ENCODE data around the gene STAP1. TPM values are rescaled to one million over a fixed set of nuclear protein-coding genes. Genes with fewer than 3 reads are reported as not detected.
"Not testable (repeated sequence)": the region's sequence is repeated elsewhere in the genome, so short reads cannot be mapped to it uniquely, and the experiment has no call there.

STAP1 gene
- total and polyA plus RNA-seq, 7 experiments from 2014 or later, result 3.3 to 39.1 (median 9.9) TPM

GRCh38 chr4:67634741-67635140 is 76.2 kb downstream of the STAP1 start:
- Histone ChIP-seq H3K4me3 (ENCODE audit: low read length) (no peak overlapping the region), H3K9me3 (ENCODE audit: control insufficient read depth in 2 of 3, low read length in 3 of 3) (no peaks in the 10 kb centered on the region), H3K36me3 (ENCODE audit: control insufficient read depth in 2 of 3, insufficient read depth in 3 of 3, low read length in 3 of 3) (peaks cover 0 to 24% (median 24%) of the 10 kb centered on the region in 3 experiments), H3K27me3 (ENCODE audit: control insufficient read depth in 2 of 2, insufficient read depth in 2 of 2, low read length in 2 of 2) (no peaks in the 10 kb centered on the region), H3K27ac (ENCODE audit: low read depth, low read length) (no peak overlapping the region), H3K4me1 (ENCODE audit: control insufficient read depth in 2 of 2, insufficient read depth in 2 of 2, low read length in 2 of 2) (no peaks in the 10 kb centered on the region)
- Mint-ChIP-seq H3K27me3 (no peaks in the 10 kb centered on the region), H3K4me1 (peaks cover 0 to 21% (median 0%) of the 10 kb centered on the region in 7 donors), H3K36me3 (peaks cover 19 to 47% (median 38%) of the 10 kb centered on the region in 5 donors), H3K27ac (peak overlapping the region in 1 of 9 donors; percentile 21), H3K4me3 (peak overlapping the region in 1 of 10 donors; percentile 73), H3K9me3 (peaks cover 0 to 3% (median 0%) of the 10 kb centered on the region in 11 donors)
- intact Hi-C loops (cut with micrococcal nuclease), result no loop called here
- no peak for ATAC-seq
- CTCF ChIA-PET, result no interaction called here
- no peak for DNase-seq
- POLR2A ChIA-PET, result no interaction called here

- Histone ChIP-seq H3K36me3 (ENCODE audit: control insufficient read depth in 2 of 3, insufficient read depth in 3 of 3, low read length in 3 of 3) (peaks cover 0 to 27% (median 24%) of the 10 kb centered on the region in 3 experiments), H3K9me3 (ENCODE audit: control insufficient read depth in 2 of 3, low read length in 3 of 3) (no peaks in the 10 kb centered on the region), H3K27me3 (ENCODE audit: control insufficient read depth in 2 of 2, insufficient read depth in 2 of 2, low read length in 2 of 2) (no peaks in the 10 kb centered on the region), H3K4me1 (ENCODE audit: control insufficient read depth in 2 of 2, insufficient read depth in 2 of 2, low read length in 2 of 2) (no peaks in the 10 kb centered on the region), H3K4me3 (ENCODE audit: low read length) (no peak overlapping the region), H3K27ac (ENCODE audit: low read depth, low read length) (no peak overlapping the region)
- intact Hi-C loops (cut with micrococcal nuclease), result no loop called here
- no peak overlapping the region for H3K27ac Mint-ChIP-seq
- H3K27me3 Mint-ChIP-seq, result no peaks in the 10 kb centered on the region
- H3K9me3 Mint-ChIP-seq, result peaks cover 0 to 3% (median 0%) of the 10 kb centered on the region in 11 donors
- POLR2A ChIA-PET, result no interaction called here
- peak overlapping the region in 1 of 10 donors; percentile 16 for H3K4me3 Mint-ChIP-seq
- H3K36me3 Mint-ChIP-seq, result peaks cover 19 to 48% (median 41%) of the 10 kb centered on the region in 5 donors
- CTCF ChIA-PET, result no interaction called here
- DNase-seq (no peak), ATAC-seq (no peak)
- peaks cover 0 to 24% (median 0%) of the 10 kb centered on the region in 7 donors for H3K4me1 Mint-ChIP-seq
Measured at GRCh38 chr4:67635331-67635730, 76.8 kb downstream of the STAP1 start.

GRCh38 chr4:67636978-67637377 is 78.5 kb downstream of the STAP1 start:
- H3K27me3 ChIP-seq (ENCODE audit: control insufficient read depth in 2 of 2, insufficient read depth in 2 of 2, low read length in 2 of 2); H3K27ac ChIP-seq (ENCODE audit: low read depth, low read length); H3K4me1 ChIP-seq (ENCODE audit: control insufficient read depth in 2 of 2, insufficient read depth in 2 of 2, low read length in 2 of 2); H3K27me3 Mint-ChIP-seq; POLR2A ChIA-PET; intact Hi-C loops (cut with micrococcal nuclease); H3K9me3 Mint-ChIP-seq; H3K4me3 Mint-ChIP-seq; H3K4me3 ChIP-seq (ENCODE audit: low read length); DNase-seq; H3K9me3 ChIP-seq (ENCODE audit: control insufficient read depth in 2 of 3, low read length in 3 of 3); H3K27ac Mint-ChIP-seq; CTCF ChIA-PET; ATAC-seq: not testable (repeated sequence)
- Mint-ChIP-seq H3K4me1 (peaks cover 0 to 25% (median 4%) of the 10 kb centered on the region in 7 donors), H3K36me3 (peaks cover 12 to 53% (median 40%) of the 10 kb centered on the region in 5 donors)
- peaks cover 0 to 28% (median 24%) of the 10 kb centered on the region in 3 experiments for H3K36me3 ChIP-seq (ENCODE audit: control insufficient read depth in 2 of 3, insufficient read depth in 3 of 3, low read length in 3 of 3)

- Histone ChIP-seq H3K9me3 (ENCODE audit: control insufficient read depth in 2 of 3, low read length in 3 of 3) (no peaks in the 10 kb centered on the region), H3K36me3 (ENCODE audit: control insufficient read depth in 2 of 3, insufficient read depth in 3 of 3, low read length in 3 of 3) (peaks cover 0 to 24% (median 23%) of the 10 kb centered on the region in 3 experiments), H3K4me1 (ENCODE audit: control insufficient read depth in 2 of 2, insufficient read depth in 2 of 2, low read length in 2 of 2) (no peaks in the 10 kb centered on the region), H3K27me3 (ENCODE audit: control insufficient read depth in 2 of 2, insufficient read depth in 2 of 2, low read length in 2 of 2) (no peaks in the 10 kb centered on the region), H3K27ac (ENCODE audit: low read depth, low read length) (no peak overlapping the region), H3K4me3 (ENCODE audit: low read length) (no peak overlapping the region)
- CTCF ChIA-PET, result interaction anchor here (0.9 kb wide), 1 partner anchor 9 kb away, joined by 3 read pairs; no protein-coding TSS in a partner anchor
- peaks cover 0 to 29% (median 6%) of the 10 kb centered on the region in 7 donors for H3K4me1 Mint-ChIP-seq
- H3K36me3 Mint-ChIP-seq, result peaks cover 11 to 49% (median 40%) of the 10 kb centered on the region in 5 donors
- H3K4me3 Mint-ChIP-seq, result no peak overlapping the region
- intact Hi-C loops (cut with micrococcal nuclease), result loop anchor here in 1 of 2 donors (2.0 kb wide), 1 partner anchor 57 kb away; no protein-coding TSS in a partner anchor
- H3K9me3 Mint-ChIP-seq, result peaks cover 0 to 3% (median 0%) of the 10 kb centered on the region in 11 donors
- no peak for DNase-seq
- H3K27ac Mint-ChIP-seq, result peak overlapping the region in 4 of 9 donors; percentile 43 to 80 (median 54)
- no peak for ATAC-seq
- no peaks in the 10 kb centered on the region for H3K27me3 Mint-ChIP-seq
- POLR2A ChIA-PET, result no interaction called here
Measured at GRCh38 chr4:67638136-67638535, 79.6 kb downstream of the STAP1 start.

- no peak overlapping the region for H3K27ac Mint-ChIP-seq
- DNase-seq (no peak), ATAC-seq (no peak)
- H3K4me1 Mint-ChIP-seq, result peaks cover 0 to 11% (median 0%) of the 10 kb centered on the region in 7 donors
- Histone ChIP-seq H3K9me3 (ENCODE audit: control insufficient read depth in 2 of 3, low read length in 3 of 3) (no peaks in the 10 kb centered on the region), H3K4me3 (ENCODE audit: low read length) (no peak overlapping the region), H3K27me3 (ENCODE audit: control insufficient read depth in 2 of 2, insufficient read depth in 2 of 2, low read length in 2 of 2) (no peaks in the 10 kb centered on the region), H3K36me3 (ENCODE audit: control insufficient read depth in 2 of 3, insufficient read depth in 3 of 3, low read length in 3 of 3) (peaks cover 0 to 7% (median 5%) of the 10 kb centered on the region in 3 experiments), H3K4me1 (ENCODE audit: control insufficient read depth in 2 of 2, insufficient read depth in 2 of 2, low read length in 2 of 2) (no peaks in the 10 kb centered on the region), H3K27ac (ENCODE audit: low read depth, low read length) (no peak overlapping the region)
- intact Hi-C loops (cut with micrococcal nuclease), result loop anchor here in 1 of 2 donors (2.0 kb wide), 1 partner anchor 19 kb away; no protein-coding TSS in a partner anchor
- no peaks in the 10 kb centered on the region for H3K27me3 Mint-ChIP-seq
- POLR2A ChIA-PET, result no interaction called here
- H3K9me3 Mint-ChIP-seq, result peaks cover 0 to 11% (median 0%) of the 10 kb centered on the region in 11 donors
- no peak overlapping the region for H3K4me3 Mint-ChIP-seq
- H3K36me3 Mint-ChIP-seq, result peaks cover 17 to 64% (median 40%) of the 10 kb centered on the region in 5 donors
- CTCF ChIA-PET, result interaction anchor here (1.3 kb wide), 1 partner anchor 50 kb away, joined by 4 read pairs; no protein-coding TSS in a partner anchor
Measured at GRCh38 chr4:67651536-67651935, 93.0 kb downstream of the STAP1 start.

Other genes starting within 250 kb of the STAP1 start
- gene CENPC, start 13.2 kb upstream of the STAP1 start, total RNA-seq, result 10 to 100 TPM; 33.9 to 89.7 (median 63.8) TPM
- gene CENPC, start 13.2 kb upstream of the STAP1 start, polyA plus RNA-seq, result 10 to 100 TPM; 17.5 to 20.4 TPM
- 10 to 100 TPM; 35.5 to 84.4 (median 43.9) TPM for gene UBA6, start 142.4 kb downstream of the STAP1 start, total RNA-seq
- 10 to 100 TPM; 14.9 to 18.0 TPM for gene UBA6, start 142.4 kb downstream of the STAP1 start, polyA plus RNA-seq
- gene GNRHR, start 195.7 kb downstream of the STAP1 start, total RNA-seq, result not detected
- gene GNRHR, start 195.7 kb downstream of the STAP1 start, polyA plus RNA-seq, result not detected